Pulmonary artery endothelial cell (primary cell): ENCODE data around the gene AP5S1. TPM values are rescaled to one million over a fixed set of nuclear protein-coding genes. Genes with fewer than 3 reads are reported as not detected.

Source experiments
- DNase-seq: peaks from one replicate; pipeline ENCODE4 v3.0.0-alpha.2; 2011; ENCODE audit warnings: low read depth, low spot score
- total RNA-seq: library from RNA; depleted of rRNA; stranded (reverse); fragments of >200 nt; gene quantifications from 2 replicates; pipeline ENCODE4 v1.2.3, GENCODE V29; 2014

The AP5S1 gene
- 18.6 and 23.0 TPM in 2 replicates for total RNA-seq

DNA sequence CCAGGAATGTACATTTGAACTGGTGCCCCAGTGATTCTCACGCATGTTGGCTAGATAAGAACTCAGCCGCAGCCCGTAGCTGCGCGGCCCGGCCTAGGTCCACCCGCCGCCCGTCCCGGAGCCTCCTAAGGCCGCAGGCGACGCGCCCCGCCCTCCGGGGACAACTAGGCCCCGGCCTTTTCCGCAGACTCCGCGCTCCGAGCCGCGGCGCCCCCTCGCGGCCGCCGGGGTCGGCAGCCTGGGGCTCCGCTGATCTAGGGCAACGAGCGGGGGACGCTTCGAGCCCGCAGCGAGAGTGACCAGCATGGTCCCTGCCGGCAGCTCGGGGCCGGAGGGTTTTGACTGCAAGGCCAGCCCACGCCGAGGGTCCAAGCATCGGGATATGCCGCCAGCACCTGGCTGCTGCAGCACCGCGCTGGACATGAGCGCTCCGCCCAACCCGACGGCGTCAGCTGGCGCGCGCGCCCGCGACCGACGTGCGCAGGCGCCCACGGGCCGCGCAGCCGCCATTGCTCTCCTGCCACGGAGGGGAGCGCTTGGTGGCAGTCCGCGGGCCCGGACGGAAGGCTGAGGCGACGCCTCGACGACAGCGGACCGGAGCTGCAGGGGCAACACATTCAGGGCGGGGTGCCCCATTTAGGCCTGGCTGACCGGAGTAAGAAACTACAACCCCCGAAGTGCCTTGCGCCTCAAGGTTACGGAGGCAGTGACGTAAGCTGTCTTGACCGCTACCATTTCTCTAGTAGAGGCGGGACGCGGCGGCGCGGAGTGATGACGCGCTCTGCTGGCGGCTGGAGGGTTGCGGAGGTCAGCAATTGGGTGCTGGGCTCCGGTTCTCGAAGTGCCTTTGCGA is at the start of gene AP5S1:
TSS of gene AP5S1 (plus strand) at position 500 of the 853 bp plus-strand sequence. CDS start 1,571 bp downstream, outside the sequence.
- DNase-seq = peak; percentile 83

GRCh38 chr20:3771552-3772058 is 48.7 kb upstream of the AP5S1 start:
- no peak for DNase-seq

GRCh38 chr20:3775457-3776108 is 44.8 kb upstream of the AP5S1 start:
- DNase-seq = no peak

GRCh38 chr20:3777381-3777715 is 43.0 kb upstream of the AP5S1 start:
- DNase-seq = no peak

GRCh38 chr20:3777716-3778629 is 42.4 kb upstream of the AP5S1 start:
- DNase-seq = no peak

DNA sequence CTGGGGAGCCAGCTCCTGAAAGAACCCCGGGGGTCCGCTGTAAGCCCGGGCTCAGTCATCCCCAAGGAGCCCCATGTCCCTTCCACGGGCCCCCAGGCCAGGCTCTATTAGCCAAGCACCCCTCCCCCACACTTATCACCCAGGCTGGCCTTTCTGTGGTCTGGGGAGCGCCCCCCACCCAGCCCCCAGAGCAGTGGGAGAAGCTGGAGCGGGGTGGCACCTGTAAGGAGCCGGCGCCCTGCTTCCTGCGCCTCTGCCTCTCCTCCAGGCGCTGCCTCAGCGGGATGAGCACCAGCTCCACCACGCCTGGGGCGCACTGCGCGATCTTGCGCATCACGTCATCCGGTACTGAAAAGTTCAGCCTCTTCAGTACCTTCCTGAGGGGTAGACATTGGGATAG is 41.4 kb upstream of the AP5S1 start:
- DNase-seq = no peak

- peak; percentile 67 for DNase-seq
Observed at GRCh38 chr20:3781153-3781910, 39.0 kb upstream of the AP5S1 start, which contains the start of gene SPEF1. SPEF1 (minus strand) TSS chr20:3781448; CDS start chr20:3781287, 161 bp downstream.

- DNase-seq = no peak
Observed at GRCh38 chr20:3782597-3782996, 37.8 kb upstream of the AP5S1 start.

DNA sequence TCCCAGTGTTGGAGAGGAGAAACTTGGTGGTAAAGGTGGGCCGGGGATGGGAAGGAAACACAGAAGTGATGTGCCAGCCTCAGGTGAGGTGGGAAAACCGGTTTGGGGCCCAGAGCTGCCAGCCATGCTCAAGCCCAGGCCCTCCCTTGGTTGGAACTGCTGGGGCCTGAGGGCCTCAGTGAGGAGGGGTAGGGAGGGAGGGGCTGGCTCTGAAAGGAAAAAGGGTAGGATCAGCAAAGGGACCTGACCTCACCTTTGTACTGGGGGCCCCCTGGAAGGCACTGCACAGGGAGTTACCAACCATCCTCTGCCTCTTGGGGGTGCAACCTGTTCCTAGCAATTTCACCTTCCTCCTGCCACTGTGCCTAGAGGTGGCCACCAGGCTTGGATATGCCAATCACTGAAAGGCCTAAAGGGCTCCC is 37.3 kb upstream of the AP5S1 start:
- no peak for DNase-seq

GRCh38 chr20:3783511-3784195 is 36.7 kb upstream of the AP5S1 start:
- DNase-seq = no peak

GRCh38 chr20:3784216-3784853 is 36.0 kb upstream of the AP5S1 start:
- no peak for DNase-seq

GRCh38 chr20:3784863-3785239 is 35.5 kb upstream of the AP5S1 start:
- no peak for DNase-seq

DNA sequence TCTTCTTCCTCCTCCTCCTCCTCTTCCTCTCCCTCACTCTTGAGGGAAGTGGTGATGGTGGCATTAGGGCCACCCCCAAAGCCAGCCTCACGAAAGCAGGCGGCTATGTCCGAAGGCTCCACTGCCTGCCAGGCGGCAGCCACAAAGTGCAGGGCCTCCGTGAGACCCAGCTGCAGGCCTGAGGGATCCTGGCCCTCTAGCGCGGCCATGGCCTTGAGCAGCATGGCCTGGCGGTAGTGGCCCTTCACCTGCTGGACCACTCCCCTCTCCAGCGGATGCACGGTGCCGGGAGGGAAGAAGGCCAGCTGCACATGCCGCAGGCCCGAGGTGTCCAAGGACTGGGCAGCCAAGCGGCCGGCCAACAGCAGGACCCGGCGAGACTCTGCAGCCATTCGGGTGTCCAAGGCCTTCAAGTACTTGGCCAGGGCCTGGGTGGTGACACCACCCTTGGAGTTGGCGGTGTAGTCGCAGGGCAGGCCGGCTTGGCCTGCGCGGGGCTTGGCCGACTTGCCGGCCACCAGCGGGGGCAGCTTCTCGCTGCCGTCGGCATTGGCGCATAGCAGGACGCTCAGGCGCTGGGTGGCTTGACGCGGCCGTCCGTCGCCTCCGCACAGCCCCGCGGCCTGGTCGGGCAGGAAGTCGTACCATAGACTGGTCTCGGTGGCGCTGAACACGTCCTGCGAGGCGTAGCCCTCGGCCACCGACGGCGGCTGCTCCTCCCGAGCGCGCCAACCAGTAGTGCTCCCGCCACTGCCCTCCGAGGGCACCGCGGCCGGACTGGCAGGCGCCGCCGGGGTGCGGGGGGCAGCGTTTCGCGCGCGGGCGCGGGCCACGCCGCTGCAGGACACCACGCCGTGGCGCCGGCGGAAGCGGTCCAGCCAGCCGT is 34.9 kb upstream of the AP5S1 start:
- DNase-seq = no peak

GRCh38 chr20:3786126-3786484 is 34.2 kb upstream of the AP5S1 start:
- no peak for DNase-seq

GRCh38 chr20:3786665-3787323 is 33.6 kb upstream of the AP5S1 start, which contains the start of gene CENPB:
CENPB (minus strand) TSS chr20:3786740; CDS start chr20:3786483, 257 bp downstream.
- no peak for DNase-seq

- DNase-seq = no peak
Observed at GRCh38 chr20:3787324-3788014, 32.9 kb upstream of the AP5S1 start.

- no peak for DNase-seq
Observed at GRCh38 chr20:3788685-3789155, 31.6 kb upstream of the AP5S1 start.
